GM12878 (cell line): ENCODE results near the gene CMSS1. TPM values are rescaled to one million over a fixed set of nuclear protein-coding genes. Genes with fewer than 3 reads are reported as not detected.

Source experiments
- ATF2 ChIP-seq: IDR thresholded peaks from 2 replicates; pipeline ENCODE4 v1.6.1; 2012; ENCODE audit warnings: low read length, inconsistent platforms
- BACH1 ChIP-seq: fragments of 450-650 bp; IDR thresholded peaks from 2 replicates; pipeline ENCODE4 v1.6.1; 2017; ENCODE audit warnings: mild to moderate bottlenecking, borderline replicate concordance
- CREM ChIP-seq: IDR thresholded peaks from 2 replicates; pipeline ENCODE4 v1.6.1; 2014; ENCODE audit warnings: antibody characterized with exemption, low read depth
- EP300 ChIP-seq, 2 experiments: fragments of 150-350 bp in 1 of 2; IDR thresholded peaks; 2 replicates each; pipeline ENCODE4 v1.6.1; 2011 to 2012; ENCODE audit warnings: low read depth in 2 of 2, low read length in 2 of 2, borderline replicate concordance in 1 of 2, improper control_type of control experiment in 1 of 2, inconsistent platforms in 1 of 2; ENCODE audit not compliant: control insufficient read depth in 1 of 2
- HCFC1 ChIP-seq: fragments of 150-350 bp; IDR thresholded peaks from 2 replicates; pipeline ENCODE4 v1.6.1; 2014; ENCODE audit warnings: low read length
- KLF5 ChIP-seq: fragments of 450-650 bp; IDR thresholded peaks from 2 replicates; pipeline ENCODE4 v1.6.1; 2014; ENCODE audit warnings: mild to moderate bottlenecking; ENCODE audit not compliant: partially characterized antibody
- MYC ChIP-seq: IDR thresholded peaks from 2 replicates; pipeline ENCODE4 v1.6.1; 2011; ENCODE audit warnings: mild to moderate bottlenecking, low read length, moderate library complexity, inconsistent platforms; ENCODE audit not compliant: insufficient read depth, insufficient replicate concordance, insufficient read length, severe bottlenecking
- NR2C1 ChIP-seq: fragments of 450-650 bp; IDR thresholded peaks from 2 replicates; pipeline ENCODE4 v1.6.1; 2017; ENCODE audit warnings: antibody characterized with exemption, mild to moderate bottlenecking, moderate library complexity
- SIX5 ChIP-seq: IDR thresholded peaks from 2 replicates; pipeline ENCODE4 v1.6.1; 2011; ENCODE audit warnings: mild to moderate bottlenecking, low read depth, low read length, moderate library complexity; ENCODE audit not compliant: severe bottlenecking
- SKIL ChIP-seq: fragments of 450-650 bp; IDR thresholded peaks from 2 replicates; pipeline ENCODE4 v1.6.1; 2017; ENCODE audit warnings: mild to moderate bottlenecking, low read depth, inconsistent platforms; ENCODE audit not compliant: poor library complexity, severe bottlenecking
- SMARCA5 ChIP-seq: fragments of 450-650 bp; IDR thresholded peaks from 2 replicates; pipeline ENCODE4 v1.6.1; 2017; ENCODE audit warnings: mild to moderate bottlenecking
- SREBF1 ChIP-seq: IDR thresholded peaks from 2 replicates; pipeline ENCODE4 v1.6.1; 2012; ENCODE audit warnings: mild to moderate bottlenecking, low read length
- TARDBP ChIP-seq: IDR thresholded peaks from 2 replicates; pipeline ENCODE4 v1.6.1; 2016; ENCODE audit warnings: borderline replicate concordance
- TCF7 ChIP-seq: IDR thresholded peaks from 2 replicates; pipeline ENCODE4 v1.6.1; 2014; ENCODE audit warnings: antibody characterized with exemption, borderline replicate concordance
- ZBTB4 ChIP-seq: fragments of 450-650 bp; formaldehyde crosslinking; IDR thresholded peaks from 2 replicates; pipeline ENCODE4 v1.4.0; 2022; ENCODE audit warnings: mild to moderate bottlenecking, moderate library complexity
- ZNF217 ChIP-seq: fragments of 450-650 bp; IDR thresholded peaks from 2 replicates; pipeline ENCODE4 v1.6.1; 2017; ENCODE audit warnings: antibody characterized with exemption, mild to moderate bottlenecking
- ZNF592 ChIP-seq: fragments of 450-650 bp; IDR thresholded peaks from 2 replicates; pipeline ENCODE4 v1.6.1; 2017; ENCODE audit warnings: mild to moderate bottlenecking, moderate library complexity
- polyA plus RNA-seq, 11 experiments: library from polyadenylated mRNA; depleted of rRNA in 4 of 11; unstranded in 6 of 11; stranded (reverse) in 5 of 11; fragments of >200 nt; fragmentation: Nextera tagmentation in 4 of 11; fragmentation: Illumina TruSeq in 1 of 11; extraction: Ambion mirVana in 4 of 11; extraction: Trizol in 1 of 11; gene quantifications; 1 replicate in 1 of 11; 2 replicates in 10 of 11; pipeline versions ENCODE4 v1.2.1 to v1.2.3, GENCODE V29; 2011 to 2016; ENCODE audit warnings: inconsistent platforms in 2 of 11, missing spikeins in 2 of 11, low read depth in 1 of 11
- total RNA-seq, 4 experiments: library from RNA; depleted of rRNA in 3 of 4; stranded (reverse); fragments of >200 nt in 3 of 4; fragmentation: Illumina TruSeq in 1 of 4; extraction: Trizol in 1 of 4; gene quantifications; 2 replicates each; pipeline versions ENCODE4 v1.2.1 to v1.2.3, GENCODE V29; 2013 to 2021

CMSS1 gene
- total and polyA plus RNA-seq, 10 of the 15 experiments (the other 5 are each of a cell fraction or from before 2014, with no cell fraction given): 31.0 to 118 (median 70.1) TPM

GRCh38 chr3:100073714-100074307 is 256.1 kb downstream of the CMSS1 start (continued):
- TF ChIP-seq MYC: no peak
- no peak for TF ChIP-seq HCFC1
- no peak for TF ChIP-seq SIX5
- TF ChIP-seq BACH1: no peak
- peak; percentile 78; the same call in 1 of the 2 replicates for TF ChIP-seq ATF2
- no peak for TF ChIP-seq ZNF592
- TF ChIP-seq CREM: no peak; the same call in 1 of the 2 replicates
- TF ChIP-seq NR2C1: no peak
- no peak for TF ChIP-seq ZBTB4 (CRISPR knock-in tag)
- no peak for TF ChIP-seq ZNF217
- TF ChIP-seq TCF7: no peak
- TF ChIP-seq SKIL: no peak
- no peak for TF ChIP-seq SMARCA5
- peak; percentile 14 to 39; a peak in 2 of 4 replicates for TF ChIP-seq EP300 (IDR thresholded peaks at IDR 0.05; ENCODE audit: borderline replicate concordance in 1 of 2, control insufficient read depth in 1 of 2, low read depth in 2 of 2, low read length in 2 of 2)
- TF ChIP-seq TARDBP: no peak
- no peak for TF ChIP-seq SREBF1
- TF ChIP-seq KLF5: no peak
